ENCODE measurements around the gene TSPAN16. TPM values are rescaled to one million over a fixed set of nuclear protein-coding genes. Genes with fewer than 3 reads are reported as not detected.

TSPAN16 gene
- total RNA-seq, 4 donors from 2014 or later = not detected

GRCh38 chr19:11278670-11279069 lies 17.3 kb upstream of the TSPAN16 start:
- intact Hi-C loops (cut with DNase I) = no loop called here
- H3K4me3 ChIP-seq = no peak overlapping the region
- no peak for DNase-seq
- peaks cover 0 to 12% (median 0%) of the 10 kb centered on the region in 3 donors for H3K4me1 ChIP-seq
- no peak for TF ChIP-seq POLR2A (IDR thresholded peaks at IDR 0.05)
- TF ChIP-seq, protein P1, sequence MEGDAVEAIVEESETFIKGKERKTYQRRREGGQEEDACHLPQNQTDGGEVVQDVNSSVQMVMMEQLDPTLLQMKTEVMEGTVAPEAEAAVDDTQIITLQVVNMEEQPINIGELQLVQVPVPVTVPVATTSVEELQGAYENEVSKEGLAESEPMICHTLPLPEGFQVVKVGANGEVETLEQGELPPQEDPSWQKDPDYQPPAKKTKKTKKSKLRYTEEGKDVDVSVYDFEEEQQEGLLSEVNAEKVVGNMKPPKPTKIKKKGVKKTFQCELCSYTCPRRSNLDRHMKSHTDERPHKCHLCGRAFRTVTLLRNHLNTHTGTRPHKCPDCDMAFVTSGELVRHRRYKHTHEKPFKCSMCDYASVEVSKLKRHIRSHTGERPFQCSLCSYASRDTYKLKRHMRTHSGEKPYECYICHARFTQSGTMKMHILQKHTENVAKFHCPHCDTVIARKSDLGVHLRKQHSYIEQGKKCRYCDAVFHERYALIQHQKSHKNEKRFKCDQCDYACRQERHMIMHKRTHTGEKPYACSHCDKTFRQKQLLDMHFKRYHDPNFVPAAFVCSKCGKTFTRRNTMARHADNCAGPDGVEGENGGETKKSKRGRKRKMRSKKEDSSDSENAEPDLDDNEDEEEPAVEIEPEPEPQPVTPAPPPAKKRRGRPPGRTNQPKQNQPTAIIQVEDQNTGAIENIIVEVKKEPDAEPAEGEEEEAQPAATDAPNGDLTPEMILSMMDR (IDR thresholded peaks at IDR 0.05) = no peak
- WGBS, 2 donors = 52 to 55% methylated on average over 6 of the region's 6 CpGs
- H3K9me3 ChIP-seq = no peaks in the 10 kb centered on the region
- peaks cover 0 to 42% (median 0%) of the 10 kb centered on the region in 4 donors for H3K27me3 ChIP-seq
- H3K36me3 ChIP-seq = no peaks in the 10 kb centered on the region
- H3K27ac ChIP-seq = no peak overlapping the region

DNA sequence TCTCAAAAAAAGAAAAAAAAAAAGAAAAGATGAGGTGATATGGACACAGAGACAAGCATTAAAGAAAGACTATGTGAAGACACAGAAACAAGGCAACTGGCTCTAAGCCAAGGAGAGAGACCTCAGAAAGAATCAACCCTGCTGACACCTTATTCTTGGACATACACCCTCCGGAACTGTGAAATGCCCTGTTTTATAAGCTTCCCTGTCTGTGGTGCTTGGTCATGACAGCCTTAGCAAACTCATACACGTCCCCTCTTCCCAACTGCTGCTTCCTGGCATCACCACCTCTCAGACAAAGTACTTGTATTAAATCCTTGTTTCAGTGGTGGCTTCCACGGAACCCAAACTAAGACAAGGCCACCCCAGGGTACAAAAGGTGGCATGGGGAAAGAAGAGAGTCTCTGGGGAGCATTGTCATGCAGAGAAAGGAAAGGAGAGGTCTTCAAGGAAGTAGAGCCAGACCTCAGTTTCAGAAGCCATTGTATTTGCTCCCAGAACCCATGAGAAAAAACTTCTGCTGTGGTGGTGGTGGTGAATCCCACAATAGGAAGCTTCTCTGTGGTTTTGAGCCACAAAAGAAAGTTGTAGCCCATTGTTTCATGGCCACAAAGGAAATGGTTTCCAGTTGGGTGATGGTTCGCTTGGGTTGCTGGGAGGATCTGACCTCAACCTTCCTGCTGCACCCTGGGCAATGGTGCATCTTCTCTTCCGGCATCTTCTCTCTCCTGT lies 16.3 kb upstream of the TSPAN16 start:
- Histone ChIP-seq H3K9me3 (no peaks in the 10 kb centered on the region), H3K4me3 (no peak overlapping the region), H3K27ac (no peak overlapping the region), H3K4me1 (peaks cover 0 to 12% (median 0%) of the 10 kb centered on the region in 3 donors), H3K36me3 (no peaks in the 10 kb centered on the region), H3K27me3 (peaks cover 0 to 40% (median 0%) of the 10 kb centered on the region in 4 donors)
- DNase-seq = no peak
- 52 to 63% methylated on average over 4 to 5 of the region's 5 CpGs for WGBS, 2 donors
- TF ChIP-seq POLR2A (IDR thresholded peaks at IDR 0.05) = no peak
- TF ChIP-seq, protein P1 (IDR thresholded peaks at IDR 0.05) = no peak
- intact Hi-C loops (cut with DNase I) = no loop called here

DNA sequence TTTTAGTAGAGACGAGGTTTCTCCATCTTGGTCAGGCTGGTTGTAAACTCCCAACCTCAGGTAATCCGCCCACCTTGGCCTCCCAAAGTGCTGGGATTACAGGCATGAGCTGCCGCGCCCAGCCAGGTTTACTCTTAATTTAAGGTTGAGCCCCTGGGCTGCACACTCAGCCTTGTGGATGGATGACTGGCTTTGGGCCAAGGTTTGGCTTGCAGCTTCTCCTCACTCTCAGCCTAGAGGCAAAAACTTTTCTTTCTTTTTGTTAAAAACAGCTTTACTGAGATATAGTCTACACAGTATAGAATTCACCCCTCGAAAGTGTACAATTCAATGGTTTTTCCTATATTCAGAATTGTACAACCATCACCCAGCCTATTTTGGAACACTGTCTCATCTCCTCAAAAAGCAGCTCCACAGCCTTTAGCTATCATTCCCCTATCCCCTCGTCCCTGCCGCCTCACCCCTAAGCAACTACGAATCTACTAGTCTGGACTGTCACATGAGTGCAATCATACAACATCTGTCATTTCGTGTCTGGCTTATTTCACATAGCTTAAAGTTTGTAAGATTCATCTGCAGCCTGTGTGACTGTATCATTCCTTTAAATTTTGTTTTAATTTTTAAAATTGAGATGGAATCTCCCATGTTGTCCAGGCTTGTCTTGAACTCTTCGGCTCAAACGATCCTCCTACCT lies 14.5 kb upstream of the TSPAN16 start:
- H3K9me3 ChIP-seq = no peaks in the 10 kb centered on the region
- no peak for TF ChIP-seq POLR2A (IDR thresholded peaks at IDR 0.05)
- TF ChIP-seq, protein P1 (IDR thresholded peaks at IDR 0.05) = no peak
- intact Hi-C loops (cut with DNase I) = no loop called here
- H3K36me3 ChIP-seq = no peaks in the 10 kb centered on the region
- H3K4me3 ChIP-seq = no peak overlapping the region
- WGBS, 2 donors = 28 to 41% methylated on average over 9 to 10 of the region's 11 CpGs
- no peak for DNase-seq
- peaks cover 0 to 12% (median 0%) of the 10 kb centered on the region in 3 donors for H3K4me1 ChIP-seq
- peaks cover 0 to 40% (median 0%) of the 10 kb centered on the region in 4 donors for H3K27me3 ChIP-seq
- H3K27ac ChIP-seq = no peak overlapping the region

DNA sequence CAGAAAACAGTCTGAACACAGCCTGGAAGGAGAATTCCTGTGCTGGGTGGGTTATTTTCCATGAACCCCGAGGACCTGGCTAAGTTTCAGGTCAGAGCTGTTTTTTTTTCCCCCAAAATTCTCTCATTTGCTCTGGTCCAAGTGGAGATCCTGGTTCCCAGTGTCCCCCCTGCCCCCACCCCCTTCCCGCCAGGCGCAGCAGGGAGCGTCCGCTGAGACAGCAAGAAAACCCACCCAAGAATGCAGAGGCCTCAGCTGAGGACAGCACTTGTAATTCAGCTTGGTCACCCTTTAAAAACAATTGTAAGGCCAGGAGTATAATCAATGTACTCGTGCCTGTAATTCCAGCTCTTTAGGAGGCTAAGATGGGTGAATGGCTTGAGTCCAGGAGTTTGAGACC lies 11.4 kb upstream of the TSPAN16 start:
- no peaks in the 10 kb centered on the region for H3K9me3 ChIP-seq
- TF ChIP-seq, protein P1 (IDR thresholded peaks at IDR 0.05) = no peak
- no peak for TF ChIP-seq POLR2A (IDR thresholded peaks at IDR 0.05)
- WGBS, 2 donors = 25 to 32% methylated on average over 2 of the region's 6 CpGs
- H3K4me1 ChIP-seq = peaks cover 0 to 12% (median 0%) of the 10 kb centered on the region in 3 donors
- H3K36me3 ChIP-seq = no peaks in the 10 kb centered on the region
- no peak overlapping the region for H3K4me3 ChIP-seq
- DNase-seq = no peak
- no peak overlapping the region for H3K27ac ChIP-seq
- intact Hi-C loops (cut with DNase I) = no loop called here
- peaks cover 0 to 21% (median 0%) of the 10 kb centered on the region in 4 donors for H3K27me3 ChIP-seq

- TF ChIP-seq POLR2A (IDR thresholded peaks at IDR 0.05) = no peak
- TF ChIP-seq, protein P1 (IDR thresholded peaks at IDR 0.05) = peak in 1 of 6 experiments; percentile 19
- no peaks in the 10 kb centered on the region for H3K9me3 ChIP-seq
- H3K27me3 ChIP-seq = peaks cover 0 to 16% (median 0%) of the 10 kb centered on the region in 4 donors
- no peak overlapping the region for H3K27ac ChIP-seq
- 58 to 78% methylated on average over 4 to 6 of the region's 6 CpGs for WGBS, 2 donors
- intact Hi-C loops (cut with DNase I) = no loop called here
- no peak for DNase-seq
- H3K36me3 ChIP-seq = no peaks in the 10 kb centered on the region
- no peak overlapping the region for H3K4me3 ChIP-seq
- H3K4me1 ChIP-seq = peaks cover 0 to 3% (median 0%) of the 10 kb centered on the region in 3 donors
These were observed 9.5 kb upstream of the TSPAN16 start for GRCh38 chr19:11286312-11286974.

All from esophagus squamous epithelium (tissue), 5 donors.